DMS153 treated with DMSO at 0.1 percent for 48 hours (cell line): Measurements from ENCODE around the gene C1QTNF6.
"Not testable (repeated sequence)": the region's sequence is repeated elsewhere in the genome, so short reads cannot be mapped to it uniquely, and the experiment has no call there.

Experiments
- DNase-seq: peaks from one replicate; lab custom pipeline; 2025; ENCODE audit not compliant: unreplicated experiment; lab: John Stamatoyannopoulos, UW

Gene C1QTNF6

DNA sequence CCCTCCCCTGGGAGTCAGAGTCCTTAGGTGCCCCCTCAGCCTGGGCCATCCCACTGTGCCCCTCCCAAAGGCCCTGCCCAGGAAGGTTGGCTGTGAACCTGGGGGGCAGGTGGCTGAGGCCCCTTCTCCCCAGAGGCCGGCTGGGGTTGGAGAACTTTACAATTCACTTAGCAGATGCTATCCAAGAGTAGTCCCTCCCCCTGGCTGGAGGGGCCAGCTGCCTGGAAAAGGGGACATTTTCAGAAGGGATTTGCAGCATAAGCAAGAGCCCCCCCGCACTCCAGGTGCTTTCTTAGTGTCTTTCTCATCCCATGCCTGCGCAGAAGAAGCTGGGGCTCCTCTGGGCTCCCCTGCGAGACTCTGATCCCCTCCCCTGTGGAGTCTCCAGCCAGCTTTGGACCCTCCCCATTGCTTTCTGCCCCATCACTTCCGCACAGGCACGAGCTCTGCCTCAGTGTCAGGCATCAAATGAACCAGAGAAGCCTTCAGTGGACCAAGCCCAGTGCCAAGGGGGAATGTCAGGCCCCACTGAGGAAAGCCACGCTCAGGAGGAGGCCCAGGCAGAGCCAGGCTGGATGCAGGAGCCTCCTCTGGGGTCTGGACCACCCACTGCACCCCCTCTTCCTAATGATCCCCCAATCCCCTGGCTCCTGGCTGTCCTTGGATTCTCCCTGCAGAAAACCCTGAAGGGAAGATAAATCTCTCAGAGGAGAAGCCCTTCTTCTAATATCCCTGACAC lies 20.5 kb upstream of the C1QTNF6 start:
- DNase-seq, result no peak

DNA sequence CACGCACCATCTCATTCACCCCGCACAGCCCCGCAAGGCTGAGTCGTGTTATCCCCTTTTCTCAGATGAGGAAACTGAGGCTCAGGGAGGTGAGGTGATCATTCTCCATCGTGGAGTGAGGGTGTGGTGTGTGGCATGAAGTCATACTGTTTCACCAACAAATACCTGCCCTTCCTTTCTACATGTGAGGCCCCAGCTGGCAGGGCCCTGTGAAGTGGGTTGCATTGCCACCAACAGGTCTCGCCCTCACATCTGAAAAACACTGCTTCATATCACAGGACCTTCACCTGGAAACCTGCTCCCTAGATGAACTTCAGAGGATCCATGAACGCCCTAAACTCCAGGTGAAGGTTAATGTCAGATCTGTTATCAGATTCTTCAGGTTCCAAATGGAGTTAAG lies 19.9 kb upstream of the C1QTNF6 start:
- DNase-seq, result no peak

DNA sequence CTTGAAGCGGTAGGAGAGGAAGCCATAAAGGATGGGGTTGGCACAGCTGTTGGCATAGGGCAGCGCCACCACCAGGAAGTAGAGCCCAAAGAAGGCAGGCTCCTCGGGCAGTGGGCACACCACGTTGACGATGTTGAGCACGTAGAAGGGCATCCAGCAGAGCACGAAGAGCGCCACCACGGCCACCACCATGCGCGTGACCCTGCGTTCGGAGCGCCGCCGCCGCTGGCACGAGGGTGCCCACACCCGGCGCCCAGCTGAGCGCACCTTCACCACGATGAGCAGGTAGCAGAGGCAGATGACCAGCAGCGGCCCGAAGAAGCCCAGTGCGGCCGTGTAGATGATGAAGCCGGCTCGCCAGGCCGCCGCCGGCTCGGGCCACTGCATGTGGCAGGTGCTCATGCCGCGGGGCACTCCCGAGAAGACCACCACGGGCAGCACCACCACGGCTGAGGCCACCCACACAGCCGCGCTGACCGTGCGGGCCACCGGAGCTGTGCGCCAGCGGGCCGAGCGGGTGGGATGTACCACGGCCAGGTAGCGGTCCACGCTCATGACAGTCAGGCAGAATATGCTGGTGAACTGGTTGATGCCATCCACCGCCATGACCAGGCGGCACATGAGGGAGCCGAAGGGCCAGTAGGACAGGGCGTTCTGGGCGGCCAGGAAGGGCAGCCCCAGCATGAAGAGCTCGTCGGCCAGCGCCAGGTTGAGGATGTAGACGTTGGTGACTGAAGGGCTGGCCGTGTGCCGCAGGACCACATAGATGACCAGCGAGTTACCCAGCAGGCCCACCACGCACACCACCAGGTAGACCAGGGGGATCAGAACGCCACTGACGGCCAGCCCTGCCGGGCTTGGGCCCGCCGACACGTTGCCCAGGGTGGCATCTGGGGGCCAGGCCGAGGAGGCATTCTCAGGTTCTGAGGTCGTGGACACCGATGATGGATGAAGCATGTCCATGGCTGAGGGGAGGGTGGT lies 19.1 kb upstream of the C1QTNF6 start:
- DNase-seq, result no peak

DNA sequence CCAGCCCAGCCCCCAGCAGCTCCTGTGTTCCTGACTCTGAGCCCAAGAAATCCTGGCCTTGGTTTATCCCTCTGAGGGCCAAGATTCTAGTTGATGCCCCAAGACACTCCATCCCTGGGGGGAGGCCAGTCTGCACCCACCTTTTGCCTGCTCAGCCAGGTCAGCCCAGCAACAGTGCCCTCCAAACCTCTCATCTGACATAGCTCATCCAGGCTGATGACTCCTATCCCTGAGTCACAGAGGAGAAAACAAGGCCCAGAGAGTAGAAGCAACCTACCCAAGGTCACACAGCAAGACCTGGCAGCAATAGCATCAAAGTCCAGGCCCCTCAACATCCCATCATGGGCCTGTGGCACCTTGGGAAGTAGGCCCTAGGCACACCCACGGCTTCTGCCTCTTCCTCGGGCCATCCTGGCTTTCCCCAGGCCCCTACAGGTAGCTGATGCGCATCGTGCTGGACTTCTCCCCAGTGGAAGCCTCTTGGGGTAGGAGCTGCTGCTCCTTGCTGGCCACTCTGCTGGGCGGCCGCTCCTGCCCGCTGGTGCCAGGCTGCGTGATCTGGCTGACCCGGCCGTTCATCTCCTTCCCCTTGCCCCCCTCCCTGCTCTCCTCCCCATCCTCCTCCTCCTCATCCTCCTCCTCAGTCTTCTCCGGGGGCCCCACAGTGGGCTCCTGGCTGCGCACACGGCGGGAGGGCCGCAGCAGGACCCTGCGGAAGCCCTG lies 18.2 kb upstream of the C1QTNF6 start:
- DNase-seq, result no peak

DNA sequence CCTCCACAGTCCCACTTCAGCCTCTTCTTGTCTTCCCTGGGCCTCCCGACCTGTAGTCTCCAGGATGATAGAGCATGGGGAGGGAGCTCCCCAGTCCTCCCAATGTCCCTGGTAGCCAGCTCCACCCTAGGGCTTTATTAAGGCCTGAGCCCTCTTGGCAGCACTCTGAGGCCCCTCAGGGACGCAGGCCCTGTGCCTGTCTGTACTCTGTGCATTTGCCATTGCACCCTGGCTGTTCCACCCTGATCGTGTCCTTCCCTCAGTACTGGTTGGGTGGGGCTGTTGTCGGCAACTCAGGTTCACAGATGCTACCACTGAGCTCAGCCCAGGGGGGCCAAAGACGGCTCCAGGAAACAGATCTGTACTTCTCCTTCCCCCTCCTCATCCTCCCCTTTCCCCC lies 17.0 kb upstream of the C1QTNF6 start:
- DNase-seq, result no peak

DNA sequence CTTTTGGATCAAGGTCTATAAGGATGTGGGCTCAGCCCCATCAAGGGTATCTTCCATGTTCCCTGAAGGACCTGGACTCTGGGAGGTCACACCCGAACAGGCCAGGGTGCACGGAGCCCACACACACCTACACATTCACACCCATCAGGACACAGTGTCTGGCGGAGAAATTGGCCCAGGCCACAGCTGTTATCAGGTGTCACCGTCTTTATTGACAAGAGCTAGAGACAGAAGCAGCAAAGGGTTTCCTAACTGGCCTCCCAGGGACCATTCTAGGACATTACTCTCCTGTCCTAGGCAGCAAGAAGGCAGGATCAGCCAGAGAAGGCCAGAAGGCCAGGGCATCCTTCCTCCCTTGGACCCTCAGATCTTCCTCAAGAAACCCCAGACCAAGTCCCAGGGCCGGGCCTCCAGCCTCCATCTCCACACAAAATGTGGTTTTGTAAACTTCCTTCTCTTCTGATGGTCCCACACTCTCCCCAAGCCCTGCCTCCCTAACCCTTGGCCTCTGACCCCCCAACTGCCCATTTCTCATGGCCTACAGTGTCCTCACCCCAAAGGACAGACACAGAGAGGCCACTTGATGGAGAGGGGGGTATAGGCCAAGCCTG lies 16.1 kb upstream of the C1QTNF6 start:
- no peak for DNase-seq

DNA sequence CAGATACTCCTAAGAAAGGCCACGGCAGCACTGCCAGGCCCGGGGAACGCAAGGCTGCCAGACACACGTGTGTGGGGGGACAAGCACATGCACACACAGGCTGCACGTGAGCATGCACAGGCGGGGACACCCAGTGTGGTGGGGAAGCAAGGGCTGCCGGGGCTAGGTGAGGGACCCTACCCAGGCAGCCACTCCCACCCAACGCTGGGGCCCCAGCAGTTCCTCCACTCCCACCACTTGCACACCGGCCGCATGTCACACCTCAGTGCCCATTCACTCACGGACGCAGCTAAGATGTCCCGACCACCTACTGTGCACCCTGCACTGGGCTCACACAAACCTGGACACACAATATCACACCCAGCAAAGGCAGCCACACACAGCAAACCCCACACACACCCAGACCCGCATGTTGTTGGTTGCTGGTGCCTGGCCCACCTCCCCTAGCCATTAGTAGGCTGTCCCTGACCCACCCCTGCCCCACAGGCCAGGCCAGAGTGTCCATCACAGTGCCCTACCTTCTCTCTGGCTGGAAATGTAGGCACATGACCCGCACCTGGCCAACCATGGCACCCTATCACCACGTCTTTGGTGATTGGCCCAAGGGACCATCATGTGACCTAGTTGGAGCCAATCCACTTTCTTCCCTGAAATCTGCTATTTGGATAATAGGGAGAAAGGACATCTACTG lies 15.5 kb upstream of the C1QTNF6 start:
- DNase-seq, result no peak

DNA sequence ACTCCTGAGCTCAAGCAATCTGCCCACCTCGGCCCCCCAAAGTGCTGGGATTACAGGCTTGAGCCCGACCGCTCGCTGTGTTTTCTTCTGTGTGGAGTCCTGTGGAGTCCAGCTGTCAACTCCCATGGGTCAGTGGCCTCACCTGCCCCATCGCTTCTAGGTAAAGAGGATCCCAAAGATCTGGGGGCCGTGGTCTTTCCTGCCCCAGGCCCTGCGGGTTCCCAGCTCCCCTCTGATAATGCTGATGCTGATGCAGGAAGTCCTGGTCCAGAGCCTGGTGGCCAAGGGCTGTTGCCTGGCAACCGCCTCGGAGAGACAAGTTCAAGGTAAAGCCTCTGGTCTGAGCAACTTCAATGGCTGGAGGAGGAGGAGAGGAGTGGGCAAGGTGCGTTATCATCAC lies 14.7 kb upstream of the C1QTNF6 start:
- DNase-seq, result no peak

DNA sequence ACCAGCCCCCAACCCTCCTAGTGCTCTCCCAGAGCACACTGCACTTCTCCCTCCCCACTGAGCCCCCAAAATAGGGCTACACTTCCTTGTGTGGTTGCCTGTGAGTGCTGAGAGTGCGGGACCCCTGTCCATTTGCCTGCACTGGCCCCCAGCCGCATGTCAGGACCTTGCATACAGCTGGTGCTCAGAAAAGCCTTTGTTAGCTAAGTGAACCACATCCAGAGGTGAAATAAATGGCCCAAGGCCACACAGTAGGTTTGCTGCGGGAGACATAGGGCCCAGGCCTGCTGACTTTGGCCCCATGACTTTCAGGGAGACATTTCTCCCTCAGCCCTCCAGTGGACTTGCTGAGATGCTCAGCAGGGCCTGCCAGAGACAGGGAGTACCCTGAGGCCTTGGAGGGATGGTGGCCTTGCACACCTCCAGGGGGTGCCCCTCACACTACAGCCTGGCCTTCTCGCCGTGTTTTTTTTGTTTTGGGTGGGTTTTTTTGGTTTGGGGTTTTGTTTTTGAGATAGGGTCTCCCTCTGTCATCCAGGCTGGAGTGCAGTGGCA lies 14.0 kb upstream of the C1QTNF6 start:
- no peak for DNase-seq

DNA sequence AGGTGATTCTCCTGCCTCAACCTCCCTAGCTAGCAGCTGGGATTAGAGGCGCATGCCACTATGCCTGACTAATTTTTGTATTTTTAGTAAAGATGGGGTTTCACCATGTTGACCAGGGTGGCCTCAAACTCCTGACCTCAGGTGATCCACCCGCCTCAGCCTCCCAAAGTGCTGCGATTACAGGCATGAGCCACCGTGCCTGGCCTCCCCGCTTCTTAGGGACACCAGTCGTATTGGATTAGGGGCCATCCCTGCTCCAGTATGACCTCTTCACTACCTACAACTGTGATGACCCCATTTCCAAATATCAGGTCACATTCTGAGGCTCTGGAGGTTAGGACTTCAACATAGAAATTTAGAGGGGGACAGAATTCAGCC lies 13.4 kb upstream of the C1QTNF6 start:
- not testable (repeated sequence) for DNase-seq

DNA sequence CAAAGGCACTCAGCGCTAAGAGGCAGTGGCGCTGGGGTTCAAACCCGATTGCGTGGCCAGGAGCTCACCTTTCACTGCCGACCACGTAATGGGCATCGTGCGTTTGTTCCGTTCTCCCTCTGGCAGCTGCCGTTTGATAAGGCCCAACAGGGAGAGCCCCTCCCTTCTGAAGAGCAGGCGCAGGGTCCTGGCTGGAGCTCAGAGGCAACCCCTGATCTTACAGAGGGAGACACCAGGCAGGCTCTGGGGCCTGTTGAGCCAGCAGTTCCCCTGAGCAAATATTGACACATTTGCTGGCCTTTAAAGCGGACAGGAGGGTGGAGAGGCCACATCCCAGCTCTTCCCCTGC lies 11.7 kb upstream of the C1QTNF6 start:
- DNase-seq, result peak; percentile 45

DNA sequence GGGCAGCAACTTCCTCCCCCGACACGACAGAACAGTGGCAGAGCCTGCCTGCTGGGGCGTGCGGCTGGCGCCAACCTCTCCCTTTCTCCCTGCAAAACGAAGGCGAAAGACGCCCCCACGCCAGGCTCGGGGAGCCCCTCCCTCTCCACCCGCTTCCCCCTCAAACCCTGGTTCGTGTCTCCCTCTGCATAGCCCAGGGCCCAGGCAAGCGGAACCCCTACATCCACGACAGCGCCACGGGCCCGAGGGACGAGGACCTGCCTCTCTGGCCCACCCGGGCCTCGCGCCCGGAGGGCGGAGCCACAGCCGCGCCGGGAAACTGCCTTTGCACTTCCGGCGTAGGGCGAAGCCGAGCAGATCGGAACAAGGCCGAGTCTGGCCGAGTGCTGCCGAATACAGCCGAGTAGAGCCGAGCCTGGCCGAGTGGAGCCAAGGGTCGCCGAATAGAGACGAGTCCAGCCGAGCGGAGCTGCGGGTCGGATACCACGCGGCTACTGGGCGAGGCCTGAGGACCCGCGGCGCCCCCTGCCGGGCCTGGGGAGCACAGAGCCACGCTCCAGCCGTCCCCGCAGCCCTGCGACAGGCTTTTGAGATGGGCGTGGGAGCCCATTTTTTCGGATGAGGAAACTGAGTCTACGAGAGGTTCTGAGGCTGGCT lies 11.2 kb upstream of the C1QTNF6 start:
- DNase-seq, result peak; percentile 94

DNA sequence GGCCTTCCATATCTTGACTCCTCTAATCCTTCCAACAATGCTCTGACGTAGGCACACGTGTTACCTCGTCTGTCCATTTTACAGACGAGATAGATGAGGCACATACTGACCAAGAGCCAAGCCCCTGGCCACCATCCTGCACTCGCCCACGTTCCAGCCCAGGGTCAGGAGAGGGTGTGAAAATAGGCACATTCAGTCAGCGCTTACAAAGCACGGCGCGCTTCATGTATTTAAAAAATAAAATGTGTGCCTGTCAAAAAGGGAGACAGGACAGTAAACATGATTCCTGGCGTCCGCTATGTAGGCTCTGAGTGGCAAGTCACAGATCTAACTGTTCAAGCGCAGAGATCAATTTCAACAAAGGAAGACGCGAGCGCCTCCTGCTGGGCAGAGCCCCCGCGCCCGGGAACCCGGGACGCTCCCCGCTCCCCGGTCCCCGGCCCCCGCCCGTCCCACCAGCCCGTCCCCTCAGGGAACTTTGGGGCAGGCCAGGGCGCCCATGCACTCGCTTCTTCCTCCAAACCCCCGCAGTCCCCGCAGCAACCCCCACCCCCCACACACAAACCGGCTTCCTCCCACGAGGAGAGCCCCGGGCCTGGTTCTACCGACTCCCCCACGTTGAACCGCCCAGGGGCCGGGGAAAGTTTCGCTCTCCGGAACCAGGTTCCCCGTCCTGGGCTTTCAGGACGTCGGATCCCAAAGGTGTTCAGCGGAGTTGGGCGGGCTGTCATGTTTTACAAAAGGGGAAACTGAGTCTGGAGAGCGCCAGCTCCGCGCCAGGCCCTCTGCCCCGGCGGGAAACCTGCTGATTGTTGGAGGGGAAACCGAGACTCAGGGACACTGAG lies 10.4 kb upstream of the C1QTNF6 start:
- DNase-seq, result peak; percentile 51

DNA sequence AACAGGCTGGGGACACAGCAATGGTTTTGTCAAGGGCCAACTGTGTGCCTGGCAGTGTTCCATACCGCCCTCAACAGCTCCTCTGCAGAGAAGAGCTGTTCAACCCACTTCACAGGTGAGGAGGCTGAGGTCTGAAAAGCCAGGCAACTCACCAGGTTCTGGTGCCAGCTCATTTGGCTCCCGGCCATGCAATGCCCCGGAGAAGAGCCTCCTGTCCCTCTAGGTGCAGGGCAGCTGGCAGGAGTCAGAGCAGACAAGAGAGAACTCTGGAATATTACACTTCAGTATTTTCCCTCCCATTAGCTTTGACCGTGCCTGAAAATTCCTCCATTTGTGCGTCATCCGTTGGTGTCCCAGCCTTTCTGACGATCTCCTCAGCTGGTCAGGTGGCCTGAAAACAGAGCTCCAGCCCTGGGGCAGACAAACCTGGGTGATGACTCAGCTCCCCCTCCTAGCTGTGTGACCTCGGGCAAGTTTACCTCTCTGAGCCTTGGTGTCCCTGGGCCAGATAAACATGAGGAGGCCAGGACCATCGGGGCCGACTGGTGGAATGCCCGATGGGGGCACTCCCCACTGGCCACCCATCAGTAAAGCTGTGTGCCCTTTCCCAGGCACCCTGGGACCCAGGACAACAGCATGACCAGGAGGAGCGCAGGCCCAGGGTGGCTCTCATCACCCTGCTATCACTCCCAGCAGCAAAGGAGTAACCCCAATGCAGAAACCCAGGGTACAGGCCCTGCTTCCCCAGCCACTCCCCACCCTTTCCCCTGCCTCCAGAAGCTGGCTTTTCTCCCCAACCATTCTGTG lies 9.6 kb upstream of the C1QTNF6 start:
- DNase-seq, result no peak

DNA sequence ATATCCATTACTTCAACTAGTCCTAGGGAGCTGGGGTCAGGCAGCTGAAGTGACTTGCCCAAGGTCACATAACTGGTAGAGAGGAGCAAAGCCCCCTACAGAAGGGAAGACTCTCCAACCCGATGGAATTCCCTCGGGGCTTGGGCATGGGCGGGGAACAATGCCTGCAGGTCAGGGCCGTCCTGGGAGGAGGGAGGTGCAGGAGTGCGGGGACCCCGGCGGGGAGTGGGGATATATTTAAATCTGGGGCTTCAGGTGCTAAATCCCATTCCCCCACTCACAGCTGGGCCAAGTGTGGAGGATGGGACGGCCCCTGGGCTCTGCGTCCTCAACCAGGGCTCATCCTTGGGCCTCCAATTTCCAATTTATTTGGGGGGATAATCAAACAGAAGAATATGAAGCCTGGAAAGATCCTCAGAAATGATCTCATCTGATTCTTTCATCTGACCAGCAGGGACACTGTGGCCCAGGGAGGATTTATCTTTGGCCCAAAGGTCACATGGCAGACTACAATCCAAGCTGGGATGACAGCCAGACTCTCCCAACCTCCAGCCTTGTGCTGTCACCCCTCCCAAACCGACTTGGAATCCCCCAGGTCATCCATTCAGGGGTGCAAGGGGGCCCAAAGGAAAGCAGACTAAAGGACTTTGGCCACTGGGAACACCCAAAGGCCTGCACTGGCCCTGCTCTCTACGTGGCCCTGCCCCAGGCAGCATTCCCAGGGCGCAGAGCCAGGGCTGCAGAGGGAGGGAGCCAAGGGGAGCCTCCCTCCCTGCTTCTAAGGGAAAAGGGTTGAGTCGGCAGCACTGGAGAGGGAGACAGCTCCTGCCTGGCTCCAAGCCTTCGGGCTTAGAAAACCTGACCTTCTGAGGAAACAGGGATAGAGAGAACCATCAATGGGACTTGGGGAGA lies 8.7 kb upstream of the C1QTNF6 start:
- no peak for DNase-seq

DNA sequence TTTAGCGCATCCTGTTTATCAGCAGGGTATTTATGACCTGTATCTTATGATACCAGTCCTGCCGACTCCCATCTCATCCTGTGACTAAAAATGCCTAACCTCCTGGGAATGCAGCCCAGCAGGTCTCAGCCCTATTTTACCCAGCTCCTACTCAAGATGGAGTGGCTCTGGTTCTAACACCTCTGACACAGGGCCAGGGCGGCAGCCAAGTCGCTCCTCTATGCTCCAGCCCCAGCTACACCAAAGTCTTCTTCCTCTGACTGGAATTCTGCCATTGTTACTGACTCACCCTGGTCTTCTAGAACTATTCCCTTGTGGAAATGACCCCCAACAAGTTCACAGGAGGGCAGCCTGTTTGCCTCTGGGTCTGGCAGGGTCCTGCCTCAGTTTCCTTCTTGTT lies 7.9 kb upstream of the C1QTNF6 start:
- DNase-seq, result no peak

DNA sequence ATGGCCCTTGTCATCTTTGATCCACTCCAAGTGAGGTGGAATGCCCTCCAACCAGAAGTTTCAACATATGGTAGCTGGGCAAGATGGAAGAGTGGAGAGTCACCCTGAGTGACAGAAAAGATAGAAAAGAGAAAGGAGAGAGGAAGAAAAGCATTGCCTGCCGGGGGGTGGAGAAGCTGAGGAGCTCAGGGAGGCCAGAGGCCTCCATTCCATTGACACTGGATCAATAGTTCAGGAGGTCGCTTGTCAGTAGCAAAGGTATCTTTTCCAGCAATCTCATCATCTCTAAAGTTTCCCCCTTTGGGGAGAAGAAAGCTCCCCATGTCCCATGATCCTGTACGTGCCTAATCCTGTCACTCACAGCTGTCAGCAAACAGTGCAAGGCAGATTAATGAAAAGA lies 6.7 kb upstream of the C1QTNF6 start:
- no peak for DNase-seq
